NB4 (cell line): ENCODE measurements around the gene ZBTB7B.

ENCODE experiments used
- DNase-seq: peaks from one replicate; pipeline ENCODE4 v3.0.0; 2010; ENCODE audit warnings: low read depth
- H3K4me3 ChIP-seq: one replicate; pipeline ENCODE4 v1.5.1; 2011; ENCODE audit warnings: mild to moderate bottlenecking, low read depth, low read length, moderate library complexity
- MAX ChIP-seq: IDR thresholded peaks from 2 replicates; pipeline ENCODE4 v1.6.1; 2011; ENCODE audit warnings: low read depth, low read length
- MYC ChIP-seq: IDR thresholded peaks from 2 replicates; pipeline ENCODE4 v1.6.1; 2011; ENCODE audit warnings: low read depth, low read length
- POLR2A ChIP-seq: IDR thresholded peaks from 2 replicates; pipeline ENCODE4 v1.6.1; 2011; ENCODE audit warnings: mild to moderate bottlenecking; ENCODE audit not compliant: insufficient read length; ENCODE audit errors: extremely low read depth
- TF ChIP-seq, protein P1 (sequence below): IDR thresholded peaks from one replicate; pipeline ENCODE4 v1.5.1; 2012; ENCODE audit warnings: low read depth, low read length

Gene ZBTB7B

GRCh38 chr1:155002464-155003226 lies at the start of gene ZBTB7B:
ZBTB7B (plus strand) TSS chr1:155002802; CDS start chr1:155014661, 11,859 bp downstream.
- peak within 1 kb of the TSS; percentile 83 for H3K4me3 ChIP-seq
- DNase-seq = peak; percentile 57
- TF ChIP-seq MYC (no peak), POLR2A (no peak), MAX (no peak)
- TF ChIP-seq, protein P1, sequence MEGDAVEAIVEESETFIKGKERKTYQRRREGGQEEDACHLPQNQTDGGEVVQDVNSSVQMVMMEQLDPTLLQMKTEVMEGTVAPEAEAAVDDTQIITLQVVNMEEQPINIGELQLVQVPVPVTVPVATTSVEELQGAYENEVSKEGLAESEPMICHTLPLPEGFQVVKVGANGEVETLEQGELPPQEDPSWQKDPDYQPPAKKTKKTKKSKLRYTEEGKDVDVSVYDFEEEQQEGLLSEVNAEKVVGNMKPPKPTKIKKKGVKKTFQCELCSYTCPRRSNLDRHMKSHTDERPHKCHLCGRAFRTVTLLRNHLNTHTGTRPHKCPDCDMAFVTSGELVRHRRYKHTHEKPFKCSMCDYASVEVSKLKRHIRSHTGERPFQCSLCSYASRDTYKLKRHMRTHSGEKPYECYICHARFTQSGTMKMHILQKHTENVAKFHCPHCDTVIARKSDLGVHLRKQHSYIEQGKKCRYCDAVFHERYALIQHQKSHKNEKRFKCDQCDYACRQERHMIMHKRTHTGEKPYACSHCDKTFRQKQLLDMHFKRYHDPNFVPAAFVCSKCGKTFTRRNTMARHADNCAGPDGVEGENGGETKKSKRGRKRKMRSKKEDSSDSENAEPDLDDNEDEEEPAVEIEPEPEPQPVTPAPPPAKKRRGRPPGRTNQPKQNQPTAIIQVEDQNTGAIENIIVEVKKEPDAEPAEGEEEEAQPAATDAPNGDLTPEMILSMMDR = no peak

DNA sequence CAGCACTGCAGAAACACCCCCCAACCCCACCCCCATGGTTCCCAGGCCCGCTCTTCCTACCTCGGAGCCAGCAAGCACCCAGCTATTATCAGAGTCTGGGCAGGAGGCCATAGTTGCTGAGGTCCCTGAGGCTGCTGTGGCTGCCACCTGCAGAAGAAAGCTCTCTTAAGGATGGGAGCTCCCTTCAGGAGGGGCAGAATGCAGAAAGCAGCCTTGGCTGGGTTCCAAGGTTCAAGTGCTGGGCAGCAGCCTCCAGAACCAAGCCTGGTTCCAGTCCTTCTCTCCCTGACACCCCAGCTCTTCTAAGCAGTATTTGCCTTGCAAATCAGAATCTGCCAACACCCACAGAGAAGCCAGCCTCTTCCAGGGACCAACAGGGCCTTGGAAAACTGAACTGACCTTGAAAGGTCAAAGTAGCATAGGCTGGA lies 49.0 kb upstream of the ZBTB7B start:
- DNase-seq = no peak
- TF ChIP-seq, protein P1 = no peak
- TF ChIP-seq MAX = no peak
- TF ChIP-seq MYC = no peak
- no peak for TF ChIP-seq POLR2A
- no peak overlapping the region for H3K4me3 ChIP-seq

DNA sequence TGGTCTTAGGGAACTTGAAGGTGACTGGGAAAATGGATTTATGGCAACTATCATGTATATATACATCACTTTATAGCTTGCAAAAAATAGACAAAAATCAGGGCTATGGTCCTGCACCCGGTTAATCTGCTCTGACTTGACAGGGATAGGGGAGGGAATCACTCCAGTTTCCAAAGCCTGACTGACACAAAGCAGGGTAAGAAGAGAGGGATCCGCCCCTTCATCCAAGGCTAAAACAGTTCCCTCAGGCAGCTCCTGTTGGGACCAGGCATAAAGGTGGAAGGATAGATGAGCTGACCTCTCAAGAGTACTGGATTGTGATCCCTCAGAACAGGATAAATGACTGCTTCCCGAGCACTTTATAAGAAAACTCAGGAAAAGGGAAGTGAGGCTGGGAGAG lies 48.1 kb upstream of the ZBTB7B start:
- TF ChIP-seq MAX = no peak
- TF ChIP-seq, protein P1 = no peak
- TF ChIP-seq MYC = no peak
- TF ChIP-seq POLR2A = no peak
- DNase-seq = no peak
- no peak overlapping the region for H3K4me3 ChIP-seq

DNA sequence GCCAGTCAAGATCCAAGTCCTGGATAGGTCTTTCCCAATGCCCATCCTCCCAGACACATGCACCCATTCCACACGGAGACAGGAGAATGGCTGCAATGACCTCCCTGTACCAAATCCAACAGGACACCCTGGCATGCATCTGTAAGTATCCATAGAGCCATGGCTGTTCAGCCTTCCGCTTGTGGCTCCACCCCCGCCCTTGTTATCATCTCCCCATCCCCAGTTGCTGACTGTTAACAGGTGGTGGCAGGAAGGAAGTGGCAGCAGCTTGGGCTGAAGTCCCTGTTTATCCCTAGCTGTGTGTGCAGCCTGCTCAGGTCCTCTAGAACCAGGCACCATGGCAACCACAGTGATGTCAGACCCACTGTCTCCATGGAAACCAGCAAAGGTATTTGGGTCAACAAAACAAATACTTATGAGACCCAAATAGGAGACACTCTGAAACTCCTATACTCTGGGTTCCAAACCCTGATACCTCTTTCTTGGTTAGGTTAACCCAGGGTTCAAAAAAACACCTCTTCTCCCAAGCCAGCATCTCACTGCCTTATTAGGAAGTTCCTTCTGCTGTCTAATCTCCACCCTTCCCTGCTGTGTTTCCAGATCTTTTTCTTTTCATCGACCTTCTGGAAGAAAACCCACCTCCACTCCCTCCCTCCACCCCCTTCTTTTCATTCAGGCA lies 47.4 kb upstream of the ZBTB7B start:
- peak overlapping the region; percentile 79 for H3K4me3 ChIP-seq
- DNase-seq = peak; percentile 27
- TF ChIP-seq MAX (no peak), POLR2A (no peak), MYC (no peak)

DNA sequence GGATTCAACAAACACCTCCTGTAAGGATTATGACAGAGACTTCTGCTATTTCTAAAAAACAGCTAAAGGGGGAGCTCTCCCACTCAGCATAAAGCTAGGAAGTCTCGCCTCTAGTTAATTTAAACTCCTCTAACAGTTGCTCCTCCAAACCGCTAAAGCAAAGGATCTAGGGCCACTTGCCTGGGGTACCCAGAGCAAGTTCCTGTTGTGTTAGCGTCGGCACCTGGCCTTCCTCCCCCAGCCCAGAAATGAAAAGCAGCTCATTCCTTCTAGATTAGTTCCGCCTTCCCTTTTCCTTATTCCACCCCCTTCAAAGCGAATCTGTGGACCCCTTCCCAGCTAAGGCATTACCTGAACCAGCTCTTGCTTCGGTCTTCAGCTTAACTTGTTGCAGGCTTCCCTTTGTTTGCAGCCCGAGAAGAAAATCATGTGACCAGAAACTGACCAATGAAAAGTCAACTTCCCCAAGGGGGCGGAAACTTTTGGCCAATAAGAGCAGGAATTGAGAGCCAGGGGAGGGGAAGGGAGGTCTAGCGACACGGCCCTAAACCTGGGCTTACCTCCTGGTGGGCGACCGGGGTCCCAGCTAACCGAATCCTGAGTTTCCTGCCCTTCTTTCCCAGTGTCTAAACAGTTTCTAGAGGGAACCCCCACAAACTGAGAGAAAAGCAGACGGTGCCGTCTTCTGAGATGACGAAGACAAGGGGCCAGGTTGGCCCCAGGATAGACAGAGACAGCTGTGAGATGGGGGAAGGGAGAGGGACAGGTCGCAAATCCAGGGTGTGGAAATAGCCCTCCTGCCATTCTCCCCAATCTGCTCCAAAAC lies 46.7 kb upstream of the ZBTB7B start, which contains the start of gene PBXIP1:
Gene PBXIP1, minus strand, starts transcription at position 382 of the 826 bp plus-strand sequence. CDS start 2,378 bp downstream, outside the sequence.
- H3K4me3 ChIP-seq = peak within 1 kb of the TSS; percentile 79
- DNase-seq = peak; percentile 90
- TF ChIP-seq, protein P1 = peak; percentile 48
- TF ChIP-seq MAX (no peak; the same call in 1 of the 2 replicates), MYC (no peak), POLR2A (peak; percentile 47)
